NCI-H2107 treated with DMSO at 0.1 percent for 48 hours (cell line): ENCODE measurements around the gene PRKAG1.

Experiments used
- DNase-seq: peaks from one replicate; lab custom pipeline; 2025; ENCODE audit not compliant: unreplicated experiment; lab: John Stamatoyannopoulos, UW

PRKAG1 gene

DNA sequence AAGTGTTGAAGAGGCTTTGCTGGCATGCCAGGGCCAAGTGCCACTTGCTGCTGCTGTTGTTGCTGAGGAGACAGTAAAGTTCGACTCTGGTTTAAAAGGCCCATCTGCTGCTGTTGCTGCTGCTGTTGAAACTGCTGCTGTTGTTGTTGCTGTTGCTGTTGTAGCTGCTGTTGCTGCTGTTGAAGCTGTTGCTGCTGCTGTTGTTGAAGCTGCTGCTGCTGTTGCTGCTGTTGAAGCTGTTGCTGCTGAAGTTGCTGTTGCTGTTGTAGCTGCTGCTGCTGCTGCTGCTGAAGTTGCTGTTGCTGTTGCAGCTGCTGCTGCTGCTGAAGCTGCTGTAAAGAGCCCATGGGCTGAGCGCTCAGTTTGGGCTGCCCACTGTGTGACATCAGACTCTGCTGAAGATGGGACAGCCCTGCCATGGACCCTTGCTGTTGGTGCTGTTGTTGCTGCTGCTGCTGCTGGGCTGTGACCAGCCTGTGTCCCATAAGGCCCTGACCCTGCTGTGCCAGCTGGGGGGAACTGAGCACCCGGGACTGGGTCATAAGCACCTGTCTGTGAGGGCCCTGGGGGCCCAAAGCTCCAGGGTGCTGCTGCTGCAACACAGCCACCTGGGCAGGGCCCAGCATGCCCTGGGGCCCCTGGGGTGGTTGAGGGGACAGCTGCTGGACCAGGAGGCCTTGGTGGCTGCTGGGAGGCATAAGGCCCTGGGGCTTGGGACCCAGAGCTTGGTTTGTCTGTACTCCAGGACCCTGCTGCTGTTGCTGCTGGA lies 14.3 kb upstream of the PRKAG1 start:
- DNase-seq: no peak

DNA sequence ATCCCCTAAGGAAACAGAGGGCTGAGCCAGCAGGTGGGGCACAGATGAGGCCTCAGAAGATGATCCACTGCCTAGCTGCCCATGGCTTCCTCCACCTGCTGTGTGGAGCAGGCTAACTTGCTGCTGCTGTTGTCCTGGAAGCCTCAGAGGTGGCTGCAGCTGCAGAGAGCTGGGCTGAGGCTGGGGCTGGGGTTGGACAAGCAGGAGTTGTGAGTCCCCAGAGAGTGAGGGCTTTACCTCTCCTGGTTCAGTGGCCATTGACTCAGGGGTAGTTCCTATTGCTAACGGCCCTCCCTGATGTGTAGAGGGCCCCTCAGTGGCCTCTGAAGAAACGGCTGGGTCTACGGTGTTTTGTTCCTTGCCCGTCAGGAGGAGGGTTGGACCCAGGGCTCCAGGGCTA lies 13.7 kb upstream of the PRKAG1 start:
- DNase-seq: no peak

DNA sequence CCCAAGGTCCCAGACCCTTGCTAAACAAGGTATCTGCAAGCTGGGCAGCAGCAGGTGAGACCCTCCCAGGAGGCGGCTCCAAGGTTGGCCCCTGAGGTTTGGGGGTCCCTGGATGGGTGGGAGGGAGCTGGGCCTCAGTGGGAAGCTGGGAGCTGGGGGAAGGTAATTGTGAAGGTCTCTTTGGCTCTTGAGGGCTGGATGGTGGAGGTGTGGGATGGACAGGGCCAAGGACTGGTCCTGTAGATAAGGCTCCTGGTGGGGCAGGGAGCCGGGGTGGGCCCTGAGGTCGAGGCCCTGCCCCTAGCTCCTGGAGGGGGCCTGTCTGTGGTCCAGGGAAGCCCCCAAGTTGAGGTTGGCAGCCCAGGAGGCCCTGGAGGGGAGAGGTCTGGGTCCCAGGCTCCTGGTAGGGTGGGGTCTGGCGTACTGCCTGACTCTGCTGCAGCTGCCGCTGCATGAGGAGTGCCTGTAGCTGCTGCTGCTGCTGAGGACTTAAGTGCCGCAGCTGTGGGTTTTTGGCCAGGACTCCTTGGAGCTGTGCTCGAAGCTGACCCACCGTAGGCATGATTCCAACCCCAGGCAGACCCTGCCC lies 13.1 kb upstream of the PRKAG1 start:
- DNase-seq: no peak

DNA sequence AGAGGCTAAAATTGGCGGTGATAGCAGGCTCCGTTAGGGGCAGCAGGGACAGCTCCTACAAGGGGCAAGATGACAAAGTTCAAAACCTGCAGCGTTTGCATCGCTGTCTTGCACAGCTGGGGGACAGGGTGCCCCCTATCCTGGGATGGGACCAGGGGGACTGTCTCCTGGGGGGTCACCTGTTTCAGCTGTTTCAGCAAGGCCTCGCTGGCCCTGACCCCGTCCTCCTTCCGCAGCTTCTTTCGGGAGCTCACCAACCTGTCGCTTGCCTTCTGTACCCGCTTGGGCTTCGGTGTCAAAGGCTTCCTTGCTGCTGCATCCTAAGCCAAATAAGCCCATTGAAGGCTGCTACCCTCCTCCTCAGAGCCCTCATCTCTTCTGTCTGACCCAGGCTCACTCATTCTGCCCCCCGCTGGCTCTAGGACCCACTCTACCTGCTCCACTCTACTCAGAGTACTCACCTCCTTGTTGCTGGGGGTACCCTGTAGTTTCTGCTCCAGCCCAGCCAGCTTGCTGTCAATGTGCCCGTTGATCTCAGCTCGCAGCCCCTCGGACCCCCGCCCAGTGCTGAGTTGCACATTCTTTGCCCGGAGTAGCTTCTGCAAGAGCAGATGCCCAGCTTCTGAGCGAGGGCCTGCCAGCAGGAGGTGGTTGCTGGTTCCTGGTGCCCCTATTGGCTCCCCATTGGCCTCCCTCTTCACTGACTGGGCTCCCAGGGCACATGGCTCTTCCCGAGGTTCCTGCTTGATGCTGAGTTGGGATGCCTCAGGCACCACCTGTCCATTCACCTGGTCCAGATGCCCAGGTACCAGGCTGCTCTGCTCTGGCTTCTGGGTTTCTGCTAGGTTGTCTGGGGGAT lies 12.4 kb upstream of the PRKAG1 start:
- no peak for DNase-seq

DNA sequence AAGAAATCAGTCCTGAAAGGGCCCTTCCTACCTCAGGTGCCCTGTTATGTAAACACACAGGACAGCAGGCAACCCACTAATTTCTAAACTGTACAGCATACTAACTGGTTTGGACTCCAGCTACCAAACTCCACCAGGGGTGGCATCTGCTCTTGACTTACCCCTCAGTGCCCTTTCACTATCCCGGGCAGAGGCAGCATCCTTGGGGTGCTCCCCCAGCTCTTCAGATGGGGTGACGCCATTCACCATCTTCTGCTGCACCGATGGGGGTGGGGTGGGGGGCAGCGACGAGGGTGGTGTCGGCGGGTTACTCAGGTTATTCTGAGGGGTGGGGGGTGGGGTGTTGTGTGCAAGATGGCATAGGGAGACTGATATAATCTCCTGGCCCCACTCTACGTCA lies 11.5 kb upstream of the PRKAG1 start:
- DNase-seq: no peak

DNA sequence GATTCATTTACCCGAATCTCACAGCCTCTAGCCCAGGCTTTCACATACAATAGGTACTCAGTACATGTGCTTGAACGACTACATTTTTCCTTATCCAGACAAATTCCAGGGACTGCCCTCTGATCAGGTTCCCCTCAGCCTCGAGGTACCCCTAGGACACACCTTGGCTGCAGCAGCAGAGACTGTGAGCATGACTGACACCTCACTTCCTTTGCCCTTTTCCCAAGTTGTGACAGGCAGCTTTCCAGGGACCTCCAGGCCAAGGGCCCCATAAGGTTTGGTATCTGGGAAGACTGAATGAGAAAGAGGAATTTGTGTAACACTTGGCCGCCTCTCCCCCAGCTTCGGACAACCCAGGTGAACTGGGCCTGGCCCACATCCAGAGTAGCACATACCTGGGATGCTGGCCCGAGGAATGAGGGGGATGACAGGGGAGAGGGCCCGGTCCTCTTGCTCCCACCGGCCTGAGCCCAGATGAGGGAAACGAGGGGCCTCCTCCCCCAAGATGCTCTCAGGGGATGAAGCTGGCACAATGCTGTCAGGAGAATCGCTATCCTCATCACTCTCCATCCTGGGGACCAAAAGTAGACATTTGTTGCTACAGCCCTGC lies 10.2 kb upstream of the PRKAG1 start:
- DNase-seq: no peak

DNA sequence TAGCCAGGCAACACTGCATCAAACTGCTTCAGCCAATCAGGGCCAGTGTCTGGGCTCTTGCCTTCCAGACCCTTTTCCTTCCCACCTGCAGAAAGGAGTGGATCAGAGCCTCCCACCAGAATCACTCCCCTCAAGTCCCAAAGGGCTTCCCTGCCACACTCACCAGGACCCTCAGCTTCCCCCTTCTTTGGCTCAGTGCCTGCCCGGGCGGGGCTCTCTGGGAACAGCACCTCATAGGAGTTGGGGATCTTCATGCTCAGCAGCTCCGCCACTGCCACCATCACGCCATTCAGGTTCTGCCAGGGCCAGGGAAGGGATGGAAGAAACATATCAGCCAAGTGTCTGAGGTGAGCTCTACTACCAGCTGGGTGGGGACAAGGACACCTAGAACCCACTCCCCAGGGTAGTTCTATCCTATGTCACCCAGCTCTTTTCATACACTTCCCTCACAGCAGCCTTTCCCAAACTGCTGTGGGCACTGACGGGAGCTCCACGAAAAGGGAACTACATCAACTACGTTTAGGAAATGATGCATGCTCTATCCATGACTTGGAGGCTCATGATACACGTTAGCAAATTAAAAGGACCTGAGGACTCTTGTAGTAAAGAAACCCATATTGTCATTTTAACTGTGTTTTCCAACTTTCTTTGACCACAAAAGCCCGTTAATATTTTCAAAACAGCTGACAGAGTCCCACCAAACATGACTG lies 9.4 kb upstream of the PRKAG1 start:
- no peak for DNase-seq

DNA sequence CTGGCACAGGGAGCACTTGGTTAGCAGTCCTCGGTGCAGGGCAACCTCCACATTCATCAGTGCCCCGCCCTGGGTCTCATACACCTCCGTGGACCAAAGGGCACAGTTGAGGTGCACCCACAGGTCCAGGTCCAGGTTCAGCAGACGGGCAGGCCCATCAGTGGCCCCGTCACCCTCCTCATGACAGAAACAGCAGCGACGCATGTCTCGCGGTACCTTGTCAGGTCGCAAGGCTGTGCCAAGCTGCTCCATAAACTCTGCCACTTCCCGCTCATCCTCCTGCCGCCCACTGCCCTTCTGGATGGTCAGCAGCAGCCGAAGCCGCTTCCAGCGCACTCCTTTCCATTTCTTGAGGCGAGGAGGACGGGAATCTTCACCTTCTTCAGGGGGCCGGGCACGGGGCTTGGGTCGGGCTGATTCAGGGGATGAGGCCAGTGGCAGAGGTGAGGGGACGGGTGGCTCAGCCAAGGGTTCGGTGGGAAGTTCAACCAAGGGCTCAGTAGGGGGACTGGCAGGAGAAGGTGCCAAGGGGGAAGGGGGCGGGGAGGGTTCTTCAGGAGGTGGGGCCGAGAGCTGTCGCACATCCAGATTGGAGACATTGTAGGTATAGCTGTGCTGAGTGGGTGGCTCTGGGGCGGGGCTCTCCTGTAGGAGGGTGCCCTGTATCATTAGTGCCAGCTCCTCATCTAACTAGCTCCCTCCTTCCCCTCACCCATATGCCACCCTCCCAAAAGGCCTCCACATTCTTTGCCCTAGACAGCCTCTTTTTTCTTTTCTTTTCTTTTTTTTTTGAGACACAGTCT lies 8.3 kb upstream of the PRKAG1 start:
- no peak for DNase-seq

DNA sequence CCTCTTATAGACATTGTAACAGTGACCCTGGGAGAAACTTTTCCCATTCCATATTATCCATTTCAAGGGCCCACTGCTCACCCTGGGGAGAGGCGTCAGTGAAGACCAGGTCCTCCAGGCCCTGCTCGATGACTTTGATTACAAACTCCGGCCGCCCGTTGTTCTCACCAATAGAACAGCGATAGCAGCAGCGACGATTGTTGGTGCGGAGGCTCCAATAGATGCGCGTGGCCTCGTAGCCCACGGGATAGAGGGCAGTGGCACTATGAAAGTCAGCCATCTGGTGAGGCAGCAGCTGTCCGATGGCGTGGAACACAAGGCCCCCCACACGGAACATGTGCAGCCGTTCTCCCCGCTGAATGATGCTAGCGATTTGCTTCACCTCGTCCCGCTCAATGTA lies 7.5 kb upstream of the PRKAG1 start:
- DNase-seq: no peak

DNA sequence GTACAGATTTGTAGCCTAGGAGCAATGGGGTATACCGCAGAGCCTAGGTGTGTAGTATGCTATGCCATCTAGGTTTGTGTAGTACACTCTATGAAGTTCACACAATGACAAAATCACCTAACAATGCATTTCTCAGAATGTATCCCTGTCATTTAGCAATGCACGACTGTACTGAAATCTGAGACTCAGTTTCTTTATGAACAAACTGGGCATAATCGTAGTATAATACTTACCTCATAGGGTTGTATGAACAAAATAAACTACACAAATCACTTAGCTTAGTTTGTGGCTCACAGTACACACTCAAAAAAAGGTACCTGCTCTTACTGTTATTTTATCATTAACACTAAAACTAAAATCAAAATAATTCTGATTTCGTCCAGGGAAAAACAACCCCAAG lies 6.9 kb upstream of the PRKAG1 start:
- DNase-seq: no peak

DNA sequence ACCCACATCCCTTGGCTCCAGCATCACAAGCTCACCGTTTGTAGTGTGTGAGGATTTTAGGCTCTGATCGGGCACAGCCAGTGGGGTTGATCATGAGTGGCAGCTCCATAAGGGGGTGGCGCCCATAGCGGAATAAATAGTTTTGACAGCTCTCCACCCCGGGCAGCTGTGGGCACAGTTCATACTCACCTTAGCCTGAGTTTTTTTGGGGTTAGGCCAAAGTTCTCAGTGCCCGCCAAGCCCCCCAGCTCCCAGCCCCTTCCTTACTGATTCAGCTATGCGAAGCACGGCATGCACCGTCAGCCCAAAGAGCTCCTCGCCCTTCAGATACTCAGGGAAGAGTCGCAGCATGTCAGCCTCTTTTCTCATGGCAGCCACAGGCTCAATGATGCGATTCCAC lies 6.0 kb upstream of the PRKAG1 start:
- DNase-seq: no peak

DNA sequence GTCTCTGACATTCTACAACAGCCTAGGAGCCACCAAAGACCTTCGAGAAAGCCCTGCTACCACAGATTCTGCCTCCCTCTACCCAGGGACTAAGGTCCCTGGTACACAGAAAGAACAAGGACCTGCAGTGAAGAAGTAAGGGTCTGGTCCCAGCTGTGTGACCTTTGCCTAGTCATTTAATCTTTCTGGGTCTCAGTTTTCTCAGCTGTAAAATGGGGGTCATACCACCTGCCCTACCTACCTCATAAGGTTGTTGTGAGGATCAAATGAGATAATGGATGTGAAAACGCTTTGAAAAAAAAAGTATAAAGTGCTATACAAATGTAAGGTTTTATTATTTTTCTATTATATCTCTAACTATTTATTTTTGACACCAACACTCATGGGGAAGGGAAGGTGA lies 5.2 kb upstream of the PRKAG1 start:
- DNase-seq: no peak

DNA sequence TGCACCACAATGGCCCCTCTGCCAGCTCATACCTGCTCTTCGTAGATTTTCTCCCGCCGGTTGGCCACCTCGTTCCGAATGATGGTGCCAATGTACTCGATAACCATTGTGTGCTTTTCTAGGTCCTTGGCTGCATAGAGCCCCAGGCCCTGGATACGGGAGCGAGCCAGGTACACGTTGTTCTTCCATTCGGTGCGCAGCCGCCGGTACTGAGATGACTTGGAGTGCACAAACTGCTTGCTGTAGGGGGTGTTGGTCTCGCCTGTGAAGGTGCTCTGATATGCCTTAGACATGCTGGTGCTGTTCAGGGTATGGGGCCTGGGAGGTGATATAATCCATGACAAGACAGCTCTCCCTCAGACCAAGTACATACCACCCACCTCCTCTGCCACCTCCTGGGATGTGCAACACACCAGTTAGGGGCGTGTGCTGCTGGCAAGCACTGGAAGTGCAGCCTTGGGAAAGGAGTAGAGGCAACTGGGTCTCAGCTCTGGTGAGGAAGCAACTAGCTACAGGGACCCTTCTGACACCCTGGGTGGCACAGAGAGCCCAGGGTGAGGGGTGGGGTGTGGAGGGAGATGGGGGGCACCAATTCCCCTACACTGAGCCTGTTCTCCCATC lies 4.1 kb upstream of the PRKAG1 start:
- no peak for DNase-seq

DNA sequence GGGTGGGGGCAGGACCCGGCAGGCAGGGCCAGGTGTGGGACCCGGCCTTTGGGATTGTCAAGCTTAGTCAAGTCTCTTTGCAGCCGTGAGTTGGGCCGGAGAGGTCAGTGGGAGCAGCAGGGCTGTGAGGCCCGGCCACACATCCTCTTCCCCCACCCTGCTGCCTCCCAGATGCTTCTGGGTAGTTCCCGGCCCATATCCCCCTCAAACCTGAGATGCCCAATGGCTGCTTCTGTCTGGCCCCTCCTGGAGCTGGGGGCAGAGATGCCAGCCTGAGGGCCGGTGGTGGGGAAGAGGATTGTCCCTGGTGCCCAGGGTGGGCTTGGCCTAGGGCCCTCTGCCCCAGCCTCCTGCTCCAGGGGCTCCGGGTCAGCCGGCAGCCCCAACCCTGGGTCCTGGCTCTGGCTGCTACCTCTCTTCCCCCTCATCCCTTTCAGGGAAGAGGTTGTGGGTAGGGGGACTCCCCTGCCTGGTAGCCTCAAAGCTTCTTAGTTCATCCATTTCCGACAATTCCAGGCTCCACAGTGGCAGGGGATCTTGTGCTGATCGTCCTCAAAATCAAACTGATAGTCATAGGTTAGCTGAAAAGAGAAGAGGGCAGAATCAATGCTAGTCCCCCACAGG lies 2.8 kb upstream of the PRKAG1 start:
- DNase-seq: no peak

DNA sequence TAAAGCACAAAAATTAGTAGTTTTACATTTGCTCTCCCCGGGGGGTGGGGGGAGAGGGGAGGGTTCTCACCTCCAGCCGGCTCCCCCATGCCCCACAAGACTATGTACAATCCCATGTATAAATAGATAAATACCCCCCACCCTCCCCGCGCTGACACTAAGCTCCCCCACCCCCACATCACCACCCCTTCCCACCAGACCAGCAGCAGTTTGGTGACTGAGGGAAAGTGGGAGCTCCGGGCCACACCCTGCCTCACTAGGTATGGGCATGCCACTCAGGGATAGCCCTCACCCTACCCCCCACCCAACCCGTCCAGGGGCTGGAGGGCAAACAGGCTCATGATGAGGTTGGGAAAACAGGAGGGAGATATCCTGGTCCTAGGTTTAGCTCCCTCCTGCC lies 1.9 kb upstream of the PRKAG1 start:
- DNase-seq: no peak

DNA sequence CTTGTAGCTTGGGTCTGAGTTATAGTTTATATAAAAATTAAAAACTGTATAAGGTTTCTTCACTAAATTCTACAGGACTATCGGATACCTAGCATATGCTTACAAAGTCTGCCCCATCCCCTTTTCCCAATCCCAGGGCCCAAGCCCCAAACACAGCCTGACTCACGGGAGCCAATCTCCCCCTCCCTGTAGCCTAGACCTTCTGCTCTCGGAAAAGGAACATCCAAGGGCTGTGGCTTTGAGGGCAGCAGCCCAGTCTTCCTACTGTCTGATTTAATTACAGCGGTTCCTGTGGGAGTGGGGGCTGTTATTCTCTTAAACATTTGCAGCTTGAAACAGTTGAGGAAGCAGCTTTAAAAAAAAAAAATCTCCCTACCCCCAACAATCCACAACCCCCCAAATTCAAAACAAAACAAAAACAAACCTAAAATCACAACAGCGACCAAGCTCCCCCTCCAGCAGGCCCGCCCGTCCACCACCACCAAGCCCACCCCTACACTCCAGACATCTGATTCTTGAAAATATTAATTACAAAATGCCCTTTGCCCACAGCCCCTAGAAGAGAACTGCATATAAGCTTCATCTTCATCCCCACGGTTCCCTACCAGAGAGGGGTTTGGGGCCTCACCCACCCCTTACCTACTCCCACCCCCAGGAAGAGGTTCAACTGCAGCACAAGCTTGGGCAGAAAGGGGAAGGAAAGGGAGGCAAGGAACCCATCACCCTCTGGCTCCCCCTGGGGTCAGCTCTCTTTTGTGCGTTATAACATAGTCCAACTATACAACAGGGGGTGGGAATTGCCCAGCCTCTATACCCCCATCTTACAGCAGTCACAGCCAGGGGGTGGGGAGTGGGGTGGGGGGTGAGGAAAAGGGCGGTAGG lies 1.1 kb upstream of the PRKAG1 start:
- peak; percentile 10 for DNase-seq

DNA sequence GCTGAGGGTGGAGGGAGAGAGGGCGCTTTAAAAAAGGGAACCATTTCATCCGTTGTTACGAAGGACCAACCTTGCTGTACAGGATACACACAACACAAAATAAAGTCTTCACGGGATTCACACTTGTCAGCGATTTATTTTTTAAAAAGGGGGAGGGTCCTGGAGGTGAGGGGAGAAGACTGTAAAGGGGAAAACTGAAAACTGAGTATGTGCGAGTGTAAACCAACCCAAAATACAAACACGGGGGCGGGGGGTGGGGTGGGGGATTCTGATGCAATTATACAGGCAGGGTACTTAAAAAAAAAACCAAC lies 499 bp upstream of the PRKAG1 start:
- no peak for DNase-seq

DNA sequence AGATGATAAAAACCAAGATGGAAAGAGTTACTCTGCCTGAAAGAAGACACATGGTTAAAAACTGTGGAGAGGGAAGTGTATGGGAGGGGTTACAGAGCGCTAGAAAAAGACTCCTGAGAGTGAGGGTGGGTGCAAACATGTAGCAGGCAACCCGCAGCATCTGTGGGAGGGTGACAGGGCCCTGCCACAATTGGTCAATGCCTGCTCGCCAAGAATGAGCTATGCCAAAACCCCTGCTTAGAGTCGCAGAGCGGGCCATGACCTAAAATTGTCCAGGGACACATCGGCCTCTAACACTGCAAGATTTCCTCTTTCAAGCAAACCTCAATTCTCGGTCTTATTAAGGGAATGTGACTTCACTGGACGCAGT lies 700 bp downstream of the PRKAG1 start:
- no peak for DNase-seq

DNA sequence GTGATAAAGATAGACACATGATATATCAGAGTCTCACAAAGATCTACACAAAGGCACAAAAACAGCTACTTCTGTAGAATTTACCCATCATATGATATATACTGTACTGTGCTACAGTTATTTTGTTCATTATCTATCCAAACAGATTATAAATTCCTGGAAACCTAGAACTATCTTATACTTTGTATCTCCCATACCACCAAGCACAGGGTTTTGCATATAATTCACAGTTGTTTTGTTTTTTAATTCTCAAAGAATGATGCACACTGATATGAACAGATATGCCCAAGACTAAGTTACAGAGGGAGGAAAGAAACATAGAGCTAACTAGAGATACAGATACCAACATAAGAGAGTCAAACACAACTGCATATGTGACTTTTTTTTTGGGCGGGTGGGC lies 3.4 kb downstream of the PRKAG1 start:
- no peak for DNase-seq
